Ovary (tissue), 3 donors: Measurements from ENCODE around the gene LIPC.

ENCODE experiments used
- CTCF ChIP-seq, 3 donors: fragments of 450-650 bp in 2 of 3; fragments of 200-600 bp in 1 of 3; IDR thresholded peaks; one replicate each; pipeline versions ENCODE4 v1.5.1 to v1.8.0; 2016 to 2022; ENCODE audit warnings: antibody characterized with exemption in 3 of 3, mild to moderate bottlenecking in 1 of 3
- POLR2A ChIP-seq: fragments of 450-650 bp; IDR thresholded peaks from one replicate; pipeline ENCODE4 v1.6.1; 2017; ENCODE audit warnings: antibody characterized with exemption, mild to moderate bottlenecking, moderate library complexity
- donor health status: DM: no; HTN: no; CAD: no.

GRCh38 chr15:58494567-58494966 lies 62.8 kb downstream of the LIPC start:
- TF ChIP-seq CTCF (IDR thresholded peaks at IDR 0.05) (no peak), POLR2A (no peak)
